ENCODE measurements around the gene PRMT7.

GRCh38 chr16:68400083-68400923, 89.5 kb downstream of the PRMT7 start:
- TF ChIP-seq CTCF (IDR thresholded peaks at IDR 0.05) (no peak), POLR2AphosphoS5 (IDR thresholded peaks at IDR 0.05) (no peak), POLR2A (IDR thresholded peaks at IDR 0.05) (no peak)
